GM19328 (cell line): ENCODE data around the gene CDKN2B-AS1.
"Not testable (repeated sequence)": the region's sequence is repeated elsewhere in the genome, so short reads cannot be mapped to it uniquely, and the experiment has no call there.

Experiments used
- ATAC-seq: cut with Tn5 transposase; IDR thresholded peaks from one replicate; pipeline ENCODE4 v1.9.1; 2021; ENCODE audit warnings: mild to moderate bottlenecking, moderate library complexity; ENCODE audit not compliant: unreplicated experiment

The CDKN2B-AS1 gene

GRCh38 chr9:22041344-22041743 is 46.8 kb downstream of the CDKN2B-AS1 start:
- no peak for ATAC-seq

GRCh38 chr9:22041775-22042174 is 47.2 kb downstream of the CDKN2B-AS1 start:
- ATAC-seq = no peak

- ATAC-seq = no peak
These were observed 49.3 kb downstream of the CDKN2B-AS1 start for GRCh38 chr9:22043928-22044327.

- ATAC-seq = no peak
These were observed 50.0 kb downstream of the CDKN2B-AS1 start for GRCh38 chr9:22044583-22044982.

- ATAC-seq = no peak
These were observed 50.8 kb downstream of the CDKN2B-AS1 start for GRCh38 chr9:22045423-22045822.

- ATAC-seq = no peak
These were observed 51.8 kb downstream of the CDKN2B-AS1 start for GRCh38 chr9:22046243-22046885.

- no peak for ATAC-seq
These were observed 53.0 kb downstream of the CDKN2B-AS1 start for GRCh38 chr9:22047596-22047995.

GRCh38 chr9:22049411-22049810 is 54.8 kb downstream of the CDKN2B-AS1 start:
- ATAC-seq = no peak

- ATAC-seq = peak; percentile 69
These were observed 56.3 kb downstream of the CDKN2B-AS1 start for GRCh38 chr9:22050924-22051323.

GRCh38 chr9:22052376-22052945 is 57.9 kb downstream of the CDKN2B-AS1 start:
- ATAC-seq = no peak

- no peak for ATAC-seq
These were observed 58.6 kb downstream of the CDKN2B-AS1 start for GRCh38 chr9:22053178-22053577.

- ATAC-seq = no peak
These were observed 59.5 kb downstream of the CDKN2B-AS1 start for GRCh38 chr9:22054076-22054475.

- no peak for ATAC-seq
These were observed 59.9 kb downstream of the CDKN2B-AS1 start for GRCh38 chr9:22054529-22054928.

GRCh38 chr9:22055090-22055489 is 60.5 kb downstream of the CDKN2B-AS1 start:
- ATAC-seq = no peak

- ATAC-seq = no peak
These were observed 61.8 kb downstream of the CDKN2B-AS1 start for GRCh38 chr9:22056402-22056801.

- not testable (repeated sequence) for ATAC-seq
These were observed 63.4 kb downstream of the CDKN2B-AS1 start for GRCh38 chr9:22057972-22058371.

- no peak for ATAC-seq
These were observed 66.3 kb downstream of the CDKN2B-AS1 start for GRCh38 chr9:22060831-22061383.

- no peak for ATAC-seq
These were observed 70.4 kb downstream of the CDKN2B-AS1 start for GRCh38 chr9:22064957-22065356.

- ATAC-seq = no peak
These were observed 71.0 kb downstream of the CDKN2B-AS1 start for GRCh38 chr9:22065431-22066200.

GRCh38 chr9:22067196-22067595 is 72.6 kb downstream of the CDKN2B-AS1 start:
- no peak for ATAC-seq

GRCh38 chr9:22068369-22068768 is 73.8 kb downstream of the CDKN2B-AS1 start:
- no peak for ATAC-seq

- ATAC-seq = no peak
These were observed 78.8 kb downstream of the CDKN2B-AS1 start for GRCh38 chr9:22073349-22073748.
